HEK293 (cell line): ENCODE results near the gene PREB.

Experiments used
- SETDB1 ChIP-seq: IDR thresholded peaks from one replicate; pipeline ENCODE4 v1.6.1; 2017; ENCODE audit warnings: mild to moderate bottlenecking, low read length, moderate library complexity, mixed read lengths; ENCODE audit not compliant: insufficient read length
- ZNF140 ChIP-seq: fragments of 450-650 bp; formaldehyde crosslinking; IDR thresholded peaks from 2 replicates; pipeline ENCODE4 v1.5.1; 2016; ENCODE audit warnings: missing biosample characterization, missing genetic modification characterization
- ZNF24 ChIP-seq: fragments of 450-650 bp; formaldehyde crosslinking; IDR thresholded peaks from 2 replicates; pipeline ENCODE4 v1.5.1; 2016; ENCODE audit warnings: missing biosample characterization, missing genetic modification characterization
- ZNF510 ChIP-seq: fragments of 450-650 bp; formaldehyde crosslinking; IDR thresholded peaks from 2 replicates; pipeline ENCODE4 v1.5.1; 2018; ENCODE audit warnings: mild to moderate bottlenecking, missing genetic modification characterization, missing biosample characterization; ENCODE audit not compliant: insufficient replicate concordance
- ZNF560 ChIP-seq: fragments of 450-650 bp; formaldehyde crosslinking; IDR thresholded peaks from 2 replicates; pipeline ENCODE4 v1.5.1; 2017; ENCODE audit warnings: missing biosample characterization, missing genetic modification characterization, borderline replicate concordance
- ZNF610 ChIP-seq: fragments of 450-650 bp; formaldehyde crosslinking; IDR thresholded peaks from 2 replicates; pipeline ENCODE4 v1.5.1; 2016; ENCODE audit warnings: missing biosample characterization, missing genetic modification characterization, borderline replicate concordance
- ZNF704 ChIP-seq: fragments of 450-650 bp; formaldehyde crosslinking; IDR thresholded peaks from 2 replicates; pipeline ENCODE4 v1.5.1; 2016; ENCODE audit warnings: missing biosample characterization, missing genetic modification characterization
- TF ChIP-seq, protein P1 (sequence below): fragments of 450-650 bp; formaldehyde crosslinking; IDR thresholded peaks from 2 replicates; pipeline ENCODE4 v1.5.1; 2016; ENCODE audit warnings: missing biosample characterization, missing genetic modification characterization

DNA sequence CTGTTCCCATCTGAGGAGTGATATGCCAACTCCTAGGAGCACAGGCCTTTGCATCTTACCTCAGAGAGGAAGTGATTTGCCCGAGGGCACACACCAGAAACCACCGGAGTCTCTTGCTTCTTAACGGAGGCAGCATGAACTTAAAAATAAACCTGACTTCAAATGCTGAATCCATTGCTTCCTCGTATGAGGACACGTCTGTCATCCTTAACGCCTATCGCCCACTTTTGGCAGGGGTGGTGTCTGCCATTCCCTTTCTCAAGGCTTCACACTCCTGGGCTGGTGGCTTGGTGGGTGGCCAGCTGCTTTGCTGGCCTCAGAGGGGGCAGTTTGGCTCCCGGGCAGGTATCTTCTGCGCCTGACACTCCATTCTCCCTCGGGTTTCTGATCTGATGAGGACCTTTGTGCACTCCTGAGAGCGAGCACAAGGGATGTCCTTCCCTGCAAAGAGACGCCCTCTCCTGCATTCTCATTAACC, 1.1 kb upstream of the PREB start:
- TF ChIP-seq ZNF24 (tag by site-specific recombination) (no peak), SETDB1 (no peak), ZNF704 (tag by site-specific recombination) (no peak), ZNF610 (tag by site-specific recombination) (no peak), ZNF510 (tag by site-specific recombination) (no peak), ZNF140 (no peak), ZNF560 (tag by site-specific recombination) (no peak)
- TF ChIP-seq, protein P1, sequence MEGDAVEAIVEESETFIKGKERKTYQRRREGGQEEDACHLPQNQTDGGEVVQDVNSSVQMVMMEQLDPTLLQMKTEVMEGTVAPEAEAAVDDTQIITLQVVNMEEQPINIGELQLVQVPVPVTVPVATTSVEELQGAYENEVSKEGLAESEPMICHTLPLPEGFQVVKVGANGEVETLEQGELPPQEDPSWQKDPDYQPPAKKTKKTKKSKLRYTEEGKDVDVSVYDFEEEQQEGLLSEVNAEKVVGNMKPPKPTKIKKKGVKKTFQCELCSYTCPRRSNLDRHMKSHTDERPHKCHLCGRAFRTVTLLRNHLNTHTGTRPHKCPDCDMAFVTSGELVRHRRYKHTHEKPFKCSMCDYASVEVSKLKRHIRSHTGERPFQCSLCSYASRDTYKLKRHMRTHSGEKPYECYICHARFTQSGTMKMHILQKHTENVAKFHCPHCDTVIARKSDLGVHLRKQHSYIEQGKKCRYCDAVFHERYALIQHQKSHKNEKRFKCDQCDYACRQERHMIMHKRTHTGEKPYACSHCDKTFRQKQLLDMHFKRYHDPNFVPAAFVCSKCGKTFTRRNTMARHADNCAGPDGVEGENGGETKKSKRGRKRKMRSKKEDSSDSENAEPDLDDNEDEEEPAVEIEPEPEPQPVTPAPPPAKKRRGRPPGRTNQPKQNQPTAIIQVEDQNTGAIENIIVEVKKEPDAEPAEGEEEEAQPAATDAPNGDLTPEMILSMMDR = no peak
